Keratinocyte (primary cell): ENCODE measurements around the gene IFNAR1. TPM values are rescaled to one million over a fixed set of nuclear protein-coding genes. Genes with fewer than 3 reads are reported as not detected.

Source experiments
- DNase-seq: peaks from one replicate; pipeline ENCODE4 v3.0.0-alpha.2; 2011; ENCODE audit warnings: low read depth, missing footprints, low spot score
- FAIRE-seq: peaks from 2 replicates; lab custom pipeline; 2011; peaks lifted over from hg19 to GRCh38; lab: Jason Lieb, UNC
- H2AFZ ChIP-seq: 2 replicates; pipeline ENCODE4 v1.6.0; 2012; ENCODE audit warnings: low read length, control low read depth, inconsistent platforms; ENCODE audit not compliant: control insufficient read depth
- H3K27ac ChIP-seq: 2 replicates; pipeline ENCODE4 v1.5.1; 2011; ENCODE audit warnings: low read length; ENCODE audit not compliant: control insufficient read depth, insufficient read depth
- H3K27me3 ChIP-seq: 3 replicates; pipeline ENCODE4 v1.6.0; 2011; ENCODE audit warnings: low read length; ENCODE audit not compliant: control insufficient read depth, insufficient read depth; ENCODE audit errors: extremely low read depth
- H3K36me3 ChIP-seq, 2 experiments: 2 replicates in 1 of 2; 3 replicates in 1 of 2; pipeline ENCODE4 v1.5.1; 2011; ENCODE audit warnings: low read length in 2 of 2, mild to moderate bottlenecking in 1 of 2; ENCODE audit not compliant: control insufficient read depth in 2 of 2, insufficient read depth in 2 of 2; ENCODE audit errors: extremely low read depth in 1 of 2
- H3K4me1 ChIP-seq: 3 replicates; pipeline ENCODE4 v1.5.1; 2011; ENCODE audit warnings: low read length; ENCODE audit not compliant: control insufficient read depth, insufficient read depth; ENCODE audit errors: extremely low read depth
- H3K4me2 ChIP-seq: 3 replicates; pipeline ENCODE4 v1.6.0; 2011; ENCODE audit warnings: low read depth, low read length; ENCODE audit not compliant: control insufficient read depth, insufficient read depth; ENCODE audit errors: extremely low read depth
- H3K4me3 ChIP-seq, 3 experiments: fragments of 200-600 bp in 1 of 3; sonication (generic) in 1 of 3; 2 replicates in 2 of 3; 3 replicates in 1 of 3; pipeline ENCODE4 v1.5.1; 2011 to 2016; ENCODE audit warnings: low read length in 3 of 3, mild to moderate bottlenecking in 3 of 3, control low read depth in 2 of 3, inconsistent platforms in 1 of 3, low read depth in 1 of 3, mixed read lengths in 1 of 3, mixed run types in 1 of 3, moderate library complexity in 1 of 3; ENCODE audit not compliant: control insufficient read depth in 2 of 3, insufficient read depth in 2 of 3; ENCODE audit errors: extremely low read depth in 1 of 3
- H3K79me2 ChIP-seq: 2 replicates; pipeline ENCODE4 v1.6.0; 2012; ENCODE audit warnings: low read length; ENCODE audit not compliant: control insufficient read depth, insufficient read depth
- H3K9ac ChIP-seq: 3 replicates; pipeline ENCODE4 v1.6.0; 2011; ENCODE audit warnings: low read length; ENCODE audit not compliant: control insufficient read depth, insufficient read depth; ENCODE audit errors: extremely low read depth
- H3K9me1 ChIP-seq: 3 replicates; pipeline ENCODE4 v1.6.0; 2011; ENCODE audit warnings: low read length; ENCODE audit not compliant: control insufficient read depth, insufficient read depth; ENCODE audit errors: extremely low read depth
- H3K9me3 ChIP-seq: 2 replicates; pipeline ENCODE4 v1.5.1; 2012; ENCODE audit warnings: low read depth, low read length; ENCODE audit not compliant: control insufficient read depth
- H4K20me1 ChIP-seq: 3 replicates; pipeline ENCODE4 v1.6.0; 2011; ENCODE audit warnings: low read length; ENCODE audit not compliant: control insufficient read depth, insufficient read depth; ENCODE audit errors: extremely low read depth
- EZH2 ChIP-seq: IDR thresholded peaks from one replicate; pipeline ENCODE4 v1.6.1; 2012; ENCODE audit warnings: inconsistent platforms, mild to moderate bottlenecking, low read length, moderate library complexity
- dilution Hi-C: fragments of 300-500 bp; cut with MboI; formaldehyde crosslinking; loops from one replicate; pipeline ENCODE4 v1.7.0; 2020; ENCODE audit warnings: low sequenced_read_pairs; ENCODE audit not compliant: extremely low pct_ligation_motif_present
- polyA plus RNA-seq, 5 experiments: library from polyadenylated mRNA; depleted of rRNA in 3 of 5; stranded (reverse) in 3 of 5; stranded (forward) in 1 of 5; unstranded in 1 of 5; fragments of >200 nt; gene quantifications; 1 replicate in 1 of 5; 2 replicates in 3 of 5; 3 replicates in 1 of 5; pipeline versions ENCODE4 v1.2.1 to v1.2.3, GENCODE V29; 2011 to 2012; ENCODE audit warnings: missing spikeins in 2 of 5, low read depth in 1 of 5, low replicate concordance in 1 of 5
- TF ChIP-seq, protein P1 (sequence below), 3 experiments: IDR thresholded peaks in 1 of 3; conservative IDR thresholded peaks in 1 of 3; optimal IDR thresholded peaks in 1 of 3; 2 replicates in 2 of 3; 3 replicates in 1 of 3; pipeline versions ENCODE3 to v1.5.1; 2011; ENCODE audit warnings: low read length in 3 of 3, mild to moderate bottlenecking in 3 of 3, moderate library complexity in 2 of 3, control low read depth in 1 of 3, inconsistent platforms in 1 of 3; ENCODE audit not compliant: insufficient read depth in 2 of 3; ENCODE audit errors: extremely low read depth in 1 of 3

IFNAR1 gene
- polyA plus RNA-seq, 1 donor (not counting 4 experiments of a cell fraction or from before 2014, with no cell fraction given), result 12.6 TPM

- DNase-seq, result no peak
- H3K27me3 ChIP-seq, result no peaks in the 10 kb centered on the region
- no peaks in the 10 kb centered on the region for H3K79me2 ChIP-seq
- TF ChIP-seq EZH2, result no peak
- TF ChIP-seq, protein P1, sequence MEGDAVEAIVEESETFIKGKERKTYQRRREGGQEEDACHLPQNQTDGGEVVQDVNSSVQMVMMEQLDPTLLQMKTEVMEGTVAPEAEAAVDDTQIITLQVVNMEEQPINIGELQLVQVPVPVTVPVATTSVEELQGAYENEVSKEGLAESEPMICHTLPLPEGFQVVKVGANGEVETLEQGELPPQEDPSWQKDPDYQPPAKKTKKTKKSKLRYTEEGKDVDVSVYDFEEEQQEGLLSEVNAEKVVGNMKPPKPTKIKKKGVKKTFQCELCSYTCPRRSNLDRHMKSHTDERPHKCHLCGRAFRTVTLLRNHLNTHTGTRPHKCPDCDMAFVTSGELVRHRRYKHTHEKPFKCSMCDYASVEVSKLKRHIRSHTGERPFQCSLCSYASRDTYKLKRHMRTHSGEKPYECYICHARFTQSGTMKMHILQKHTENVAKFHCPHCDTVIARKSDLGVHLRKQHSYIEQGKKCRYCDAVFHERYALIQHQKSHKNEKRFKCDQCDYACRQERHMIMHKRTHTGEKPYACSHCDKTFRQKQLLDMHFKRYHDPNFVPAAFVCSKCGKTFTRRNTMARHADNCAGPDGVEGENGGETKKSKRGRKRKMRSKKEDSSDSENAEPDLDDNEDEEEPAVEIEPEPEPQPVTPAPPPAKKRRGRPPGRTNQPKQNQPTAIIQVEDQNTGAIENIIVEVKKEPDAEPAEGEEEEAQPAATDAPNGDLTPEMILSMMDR (optimal IDR thresholded peaks at IDR 0.05 in 1 of 3, IDR thresholded peaks at IDR 0.05 in 1 of 3, conservative IDR thresholded peaks at IDR 0.05 in 1 of 3; ENCODE audit: extremely low read depth in 1 of 3, insufficient read depth in 2 of 3, low read length in 3 of 3), result no peak
- H3K4me2 ChIP-seq, result no peak overlapping the region
- no peak overlapping the region for H3K4me3 ChIP-seq
- no peak overlapping the region for H3K27ac ChIP-seq
- no peak overlapping the region for H3K9ac ChIP-seq
- dilution Hi-C loops, result no loop called here
- H4K20me1 ChIP-seq, result no peaks in the 10 kb centered on the region
- H3K36me3 ChIP-seq, result no peaks in the 10 kb centered on the region
- no peak overlapping the region for H2AFZ ChIP-seq
- peaks cover 22% of the 10 kb centered on the region for H3K9me3 ChIP-seq
- peaks cover 14% of the 10 kb centered on the region for H3K4me1 ChIP-seq
- no peaks in the 10 kb centered on the region for H3K9me1 ChIP-seq
- no peak for FAIRE-seq
Observed at GRCh38 chr21:33371366-33371765, 46.6 kb downstream of the IFNAR1 start.

- Histone ChIP-seq H3K36me3 (no peaks in the 10 kb centered on the region), H2AFZ (no peak overlapping the region), H4K20me1 (no peaks in the 10 kb centered on the region), H3K79me2 (no peaks in the 10 kb centered on the region), H3K4me1 (peaks cover 14% of the 10 kb centered on the region), H3K4me2 (no peak overlapping the region), H3K27me3 (no peaks in the 10 kb centered on the region), H3K9ac (no peak overlapping the region), H3K9me3 (peaks cover 11% of the 10 kb centered on the region), H3K9me1 (no peaks in the 10 kb centered on the region), H3K27ac (no peak overlapping the region), H3K4me3 (no peak overlapping the region)
- TF ChIP-seq, protein P1 (optimal IDR thresholded peaks at IDR 0.05 in 1 of 3, IDR thresholded peaks at IDR 0.05 in 1 of 3, conservative IDR thresholded peaks at IDR 0.05 in 1 of 3; ENCODE audit: extremely low read depth in 1 of 3, insufficient read depth in 2 of 3, low read length in 3 of 3), result no peak
- no peak for TF ChIP-seq EZH2
- dilution Hi-C loops, result no loop called here
- FAIRE-seq, result no peak
- DNase-seq, result no peak
Observed at GRCh38 chr21:33372582-33372981, 47.8 kb downstream of the IFNAR1 start.
